GM10266 (cell line): ENCODE results near the gene PELI2.

Experiments used
- DNase-seq: peaks from one replicate; pipeline ENCODE4 v3.0.0; 2012; ENCODE audit errors: extremely low spot score
- TF ChIP-seq, protein P1 (sequence below): IDR thresholded peaks from 2 replicates; pipeline ENCODE4 v1.5.1; 2012; ENCODE audit warnings: mild to moderate bottlenecking, low read depth; ENCODE audit not compliant: control insufficient read depth, insufficient read depth; ENCODE audit errors: missing control alignments

Gene PELI2

GRCh38 chr14:56208520-56208919 is 90.3 kb downstream of the PELI2 start:
- TF ChIP-seq, protein P1, sequence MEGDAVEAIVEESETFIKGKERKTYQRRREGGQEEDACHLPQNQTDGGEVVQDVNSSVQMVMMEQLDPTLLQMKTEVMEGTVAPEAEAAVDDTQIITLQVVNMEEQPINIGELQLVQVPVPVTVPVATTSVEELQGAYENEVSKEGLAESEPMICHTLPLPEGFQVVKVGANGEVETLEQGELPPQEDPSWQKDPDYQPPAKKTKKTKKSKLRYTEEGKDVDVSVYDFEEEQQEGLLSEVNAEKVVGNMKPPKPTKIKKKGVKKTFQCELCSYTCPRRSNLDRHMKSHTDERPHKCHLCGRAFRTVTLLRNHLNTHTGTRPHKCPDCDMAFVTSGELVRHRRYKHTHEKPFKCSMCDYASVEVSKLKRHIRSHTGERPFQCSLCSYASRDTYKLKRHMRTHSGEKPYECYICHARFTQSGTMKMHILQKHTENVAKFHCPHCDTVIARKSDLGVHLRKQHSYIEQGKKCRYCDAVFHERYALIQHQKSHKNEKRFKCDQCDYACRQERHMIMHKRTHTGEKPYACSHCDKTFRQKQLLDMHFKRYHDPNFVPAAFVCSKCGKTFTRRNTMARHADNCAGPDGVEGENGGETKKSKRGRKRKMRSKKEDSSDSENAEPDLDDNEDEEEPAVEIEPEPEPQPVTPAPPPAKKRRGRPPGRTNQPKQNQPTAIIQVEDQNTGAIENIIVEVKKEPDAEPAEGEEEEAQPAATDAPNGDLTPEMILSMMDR, result no peak
- DNase-seq, result no peak

DNA sequence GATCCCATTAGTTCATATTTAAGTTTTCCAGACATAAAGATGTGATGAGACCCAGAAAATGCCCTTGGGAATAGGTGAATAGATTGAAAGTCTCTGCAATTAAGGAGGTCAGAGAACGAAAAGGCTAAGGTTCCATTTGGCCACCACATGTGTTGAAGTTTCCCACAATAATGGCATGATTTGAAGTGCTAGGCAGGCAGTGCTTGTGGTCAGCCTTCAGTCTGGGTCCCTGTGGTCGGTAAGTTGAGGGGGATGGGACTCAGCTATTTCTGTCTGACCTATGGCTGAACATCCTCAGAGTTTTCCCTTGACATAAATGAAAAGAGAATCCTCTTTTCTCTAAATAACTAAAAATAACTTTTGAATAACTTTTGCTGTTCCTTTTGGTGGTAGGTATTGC is 92.4 kb downstream of the PELI2 start:
- no peak for DNase-seq
- TF ChIP-seq, protein P1, result no peak

- TF ChIP-seq, protein P1, result no peak
- DNase-seq, result no peak
Observed at GRCh38 chr14:56211084-56211483, 92.9 kb downstream of the PELI2 start.

- TF ChIP-seq, protein P1, result no peak
- no peak for DNase-seq
Observed at GRCh38 chr14:56211844-56212243, 93.6 kb downstream of the PELI2 start.

DNA sequence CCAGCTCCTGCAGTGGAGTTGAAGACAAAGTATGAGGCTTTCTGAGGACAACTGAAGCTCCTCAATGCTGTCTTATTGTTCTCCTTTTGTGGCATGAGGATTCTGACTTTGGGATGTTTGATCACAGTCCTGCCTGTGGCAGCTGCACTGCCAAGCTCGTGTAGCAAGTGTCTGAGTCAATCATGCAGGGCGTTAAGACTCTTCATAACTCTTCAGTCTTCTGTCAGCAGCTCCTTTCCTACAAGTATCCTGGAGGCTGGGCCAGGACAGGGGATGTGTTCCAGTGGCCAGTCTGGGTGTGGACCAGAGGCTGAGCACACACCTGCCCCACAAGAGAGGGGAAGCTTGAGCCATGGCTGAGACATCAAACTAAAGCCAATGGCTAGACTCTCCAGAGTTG is 94.3 kb downstream of the PELI2 start:
- TF ChIP-seq, protein P1, result no peak
- no peak for DNase-seq

DNA sequence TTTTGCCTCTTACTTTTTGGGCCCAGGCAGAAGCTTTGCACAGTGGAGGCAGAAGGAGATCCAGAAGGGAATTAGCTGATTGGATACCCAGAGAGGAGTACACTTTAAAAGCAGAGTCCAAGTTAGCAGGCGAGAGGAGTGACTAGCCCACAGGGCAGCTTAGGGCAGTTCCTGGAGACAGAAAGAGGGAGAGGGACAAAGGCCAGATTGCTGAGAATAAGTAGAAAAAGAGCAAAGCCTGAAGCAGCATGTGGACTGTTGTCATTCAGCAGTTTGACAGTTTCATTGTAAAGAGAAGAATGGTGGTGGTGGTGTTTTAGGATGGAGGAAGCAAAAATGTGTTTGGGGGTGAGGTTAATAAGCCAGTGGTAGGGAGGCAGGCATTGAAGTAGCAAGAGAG is 95.1 kb downstream of the PELI2 start:
- TF ChIP-seq, protein P1, result no peak
- no peak for DNase-seq

GRCh38 chr14:56215180-56215579 is 97.0 kb downstream of the PELI2 start:
- DNase-seq, result no peak
- TF ChIP-seq, protein P1, result no peak
